Suppressor macrophage treated with lipopolysaccharide for 4 hours (primary cell): ENCODE results near the gene MRPS7.
A peak's percentile ranks its signal among the peaks of the same experiment; 100 is the strongest.
"Not testable (repeated sequence)": the region's sequence is repeated elsewhere in the genome, so short reads cannot be mapped to it uniquely, and the experiment has no call there.

Source experiments
- DNase-seq: peaks from one replicate; pipeline ENCODE4 v3.0.0-alpha.2; 2020

Gene MRPS7

GRCh38 chr17:75271955-75272847 is 10.5 kb downstream of the MRPS7 start:
- DNase-seq, result no peak

GRCh38 chr17:75272848-75273184 is 11.1 kb downstream of the MRPS7 start:
- DNase-seq, result no peak

- peak; percentile 55 for DNase-seq
Measured at GRCh38 chr17:75273977-75274708, 12.5 kb downstream of the MRPS7 start.

- DNase-seq, result no peak
Measured at GRCh38 chr17:75277664-75278071, 16.0 kb downstream of the MRPS7 start.

- not testable (repeated sequence) for DNase-seq
Measured at GRCh38 chr17:75280189-75280588, 18.5 kb downstream of the MRPS7 start.

- no peak for DNase-seq
Measured at GRCh38 chr17:75285123-75285522, 23.4 kb downstream of the MRPS7 start.

- DNase-seq, result no peak
Measured at GRCh38 chr17:75287221-75287620, 25.5 kb downstream of the MRPS7 start.

- no peak for DNase-seq
Measured at GRCh38 chr17:75288359-75288758, 26.7 kb downstream of the MRPS7 start.

- DNase-seq, result peak; percentile 60
Measured at GRCh38 chr17:75288770-75289114, 27.1 kb downstream of the MRPS7 start.

- peak; percentile 98 for DNase-seq
Measured at GRCh38 chr17:75289115-75289831, 27.6 kb downstream of the MRPS7 start, which contains the start of gene SLC25A19. SLC25A19 (minus strand) TSS chr17:75289433; CDS start chr17:75286764, 2,669 bp downstream.

- DNase-seq, result peak; percentile 91
Measured at GRCh38 chr17:75289832-75290337, 28.2 kb downstream of the MRPS7 start.

GRCh38 chr17:75292810-75293448 is 31.2 kb downstream of the MRPS7 start:
- peak; percentile 83 for DNase-seq

- peak; percentile 97 for DNase-seq
Measured at GRCh38 chr17:75295201-75296158, 33.8 kb downstream of the MRPS7 start.

GRCh38 chr17:75300280-75300679 is 38.6 kb downstream of the MRPS7 start:
- DNase-seq, result no peak

GRCh38 chr17:75301049-75301448 is 39.4 kb downstream of the MRPS7 start:
- DNase-seq, result peak; percentile 93

GRCh38 chr17:75301502-75302206 is 40.0 kb downstream of the MRPS7 start:
- DNase-seq, result peak; percentile 91

GRCh38 chr17:75307957-75308731 is 46.5 kb downstream of the MRPS7 start:
- no peak for DNase-seq

GRCh38 chr17:75308732-75309629 is 47.3 kb downstream of the MRPS7 start:
- peak; percentile 39 for DNase-seq
